Gastrocnemius medialis (tissue), 4 donors: ENCODE results near the gene RUFY2. TPM values are rescaled to one million over a fixed set of nuclear protein-coding genes. Genes with fewer than 3 reads are reported as not detected.
A peak's percentile ranks its signal among the peaks of the same experiment; 100 is the strongest.
"Not testable (repeated sequence)": the region's sequence is repeated elsewhere in the genome, so short reads cannot be mapped to it uniquely, and the experiment has no call there.

Source experiments
- ATAC-seq, 2 donors: fragments of 150-250 bp; one replicate each; pipeline ENCODE4 v1.9.1; 2016
- DNase-seq, 2 donors: peaks; one replicate each; pipeline ENCODE4 v3.0.0-alpha.2; 2019
- H3K27ac ChIP-seq, 4 donors: fragments of 200-600 bp; sonication (generic); 1 replicate in 1 of 4; 2 replicates in 3 of 4; pipeline ENCODE4 v1.5.1; 2016 to 2018; ENCODE audit warnings: mild to moderate bottlenecking in 2 of 4, moderate library complexity in 1 of 4
- H3K27me3 ChIP-seq, 3 donors: fragments of 200-600 bp; sonication (generic) in 2 of 3; 1 replicate in 1 of 3; 2 replicates in 2 of 3; pipeline versions ENCODE4 v1.5.1 to v1.6.0; 2016 to 2019; ENCODE audit warnings: mild to moderate bottlenecking in 1 of 3, moderate library complexity in 1 of 3
- H3K36me3 ChIP-seq, 2 donors: fragments of 200-600 bp; sonication (generic) in 1 of 2; one replicate each; pipeline ENCODE4 v1.5.1; 2017 to 2018
- H3K4me1 ChIP-seq, 2 donors: fragments of 200-600 bp; sonication (generic) in 1 of 2; one replicate each; pipeline ENCODE4 v1.5.1; 2016 to 2017; ENCODE audit warnings: mild to moderate bottlenecking in 2 of 2
- H3K4me3 ChIP-seq, 4 donors: fragments of 200-600 bp; sonication (generic) in 3 of 4; 1 replicate in 1 of 4; 2 replicates in 3 of 4; pipeline ENCODE4 v1.5.1; 2016 to 2019; ENCODE audit warnings: mild to moderate bottlenecking in 2 of 4
- H3K9me3 ChIP-seq, 3 donors: fragments of 200-600 bp; sonication (generic) in 2 of 3; 1 replicate in 1 of 3; 2 replicates in 2 of 3; pipeline ENCODE4 v1.5.1; 2016 to 2019
- CTCF ChIP-seq, 5 experiments: fragments of 450-650 bp in 3 of 5; fragments of 200-600 bp in 2 of 5; sonication (generic) in 2 of 5; IDR thresholded peaks in 4 of 5; conservative IDR thresholded peaks in 1 of 5; 1 replicate in 4 of 5; 2 replicates in 1 of 5; pipeline ENCODE4 v1.5.1; 2016 to 2019; ENCODE audit warnings: antibody characterized with exemption in 5 of 5, mild to moderate bottlenecking in 3 of 5, moderate library complexity in 3 of 5
- POLR2A ChIP-seq, 2 donors: fragments of 450-650 bp; IDR thresholded peaks; one replicate each; pipeline ENCODE4 v1.6.1; 2017; ENCODE audit warnings: antibody characterized with exemption in 2 of 2, mild to moderate bottlenecking in 2 of 2, moderate library complexity in 2 of 2
- in situ Hi-C, 4 donors: fragments of 200-750 bp; cut with MboI; loops; one replicate each; pipeline versions ENCODE4 v1.15.0 to v1.8.0; 2017; ENCODE audit warnings: low sequenced_read_pairs in 4 of 4
- intact Hi-C: fragments of 100-400 bp; cut with DNase I; formaldehyde crosslinking; loops from one replicate; pipeline ENCODE4 v1.15.1; 2023; ENCODE audit warnings: low total_unique reads
- total RNA-seq, 4 donors: library from RNA; depleted of rRNA; stranded (reverse); fragments of >200 nt; gene quantifications; one replicate each; pipeline versions ENCODE4 v1.1.0 to v1.2.3, GENCODE V29; 2016

The RUFY2 gene
- 10 to 100 TPM in 3 of 4 donors, 1 to 10 TPM in 1; 8.9 to 15.7 (median 11.7) TPM for total RNA-seq

GRCh38 chr10:68406815-68407548 lies at the start of gene RUFY2:
RUFY2 (minus strand) TSS chr10:68407277; CDS start chr10:68407189, 88 bp downstream.
- in situ Hi-C loops (no loop called here), intact Hi-C loops (loop anchor here (2.0 to 10.0 kb wide), 5 partner anchors 75 to 642 kb away; partner anchors contain the start of genes CCAR1, DDX50, HERC4 and HNRNPH3)
- H3K27ac ChIP-seq, result peak within 1 kb of the TSS; percentile 87 to 95 (median 92)
- no peaks in the 10 kb centered on the region for H3K27me3 ChIP-seq
- peaks cover 3 to 11% of the 10 kb centered on the region in 2 donors for H3K4me1 ChIP-seq
- H3K4me3 ChIP-seq, result peak within 1 kb of the TSS; percentile 83 to 100 (median 96)
- H3K9me3 ChIP-seq, result no peaks in the 10 kb centered on the region
- H3K36me3 ChIP-seq, result no peaks in the 10 kb centered on the region
- peak; percentile 32 to 58 for DNase-seq
- ATAC-seq, result peak; percentile 92 to 96
- peak; percentile 60 to 69 for TF ChIP-seq POLR2A (IDR thresholded peaks at IDR 0.05)
- TF ChIP-seq CTCF (IDR thresholded peaks at IDR 0.05 in 4 of 5, conservative IDR thresholded peaks at IDR 0.05 in 1 of 5), result peak; percentile 45 to 99 (median 95)

GRCh38 chr10:68449698-68450097 lies 42.6 kb upstream of the RUFY2 start:
- intact Hi-C loops, H3K4me3 ChIP-seq, H3K27me3 ChIP-seq, H3K4me1 ChIP-seq, H3K36me3 ChIP-seq, in situ Hi-C loops, H3K27ac ChIP-seq, DNase-seq, H3K9me3 ChIP-seq, ATAC-seq: not testable (repeated sequence)

- DNase-seq (no peak), ATAC-seq (no peak)
- Histone ChIP-seq H3K9me3 (no peaks in the 10 kb centered on the region), H3K4me1 (no peaks in the 10 kb centered on the region), H3K27ac (no peak overlapping the region), H3K4me3 (no peak overlapping the region), H3K27me3 (no peaks in the 10 kb centered on the region), H3K36me3 (no peaks in the 10 kb centered on the region)
- in situ Hi-C loops, result no loop called here
- intact Hi-C loops, result no loop called here
- TF ChIP-seq POLR2A (IDR thresholded peaks at IDR 0.05), result no peak
- no peak for TF ChIP-seq CTCF (IDR thresholded peaks at IDR 0.05 in 4 of 5, conservative IDR thresholded peaks at IDR 0.05 in 1 of 5)
Measured at GRCh38 chr10:68446179-68446578, 39.1 kb upstream of the RUFY2 start.

GRCh38 chr10:68442971-68443370 lies 35.9 kb upstream of the RUFY2 start:
- H3K27me3 ChIP-seq, result no peaks in the 10 kb centered on the region
- intact Hi-C loops, result no loop called here
- no peak for ATAC-seq

More at GRCh38 chr10:68442971-68443370, 35.9 kb upstream of the RUFY2 start:
- TF ChIP-seq POLR2A (IDR thresholded peaks at IDR 0.05) (no peak), CTCF (IDR thresholded peaks at IDR 0.05 in 4 of 5, conservative IDR thresholded peaks at IDR 0.05 in 1 of 5) (no peak)
- H3K9me3 ChIP-seq, result no peaks in the 10 kb centered on the region
- no peak for DNase-seq
- H3K4me3 ChIP-seq, result no peak overlapping the region
- H3K27ac ChIP-seq, result no peak overlapping the region
- in situ Hi-C loops, result no loop called here
- H3K36me3 ChIP-seq, result no peaks in the 10 kb centered on the region
- H3K4me1 ChIP-seq, result no peaks in the 10 kb centered on the region
